ENCODE measurements around the gene HLCS.

HLCS gene

DNA sequence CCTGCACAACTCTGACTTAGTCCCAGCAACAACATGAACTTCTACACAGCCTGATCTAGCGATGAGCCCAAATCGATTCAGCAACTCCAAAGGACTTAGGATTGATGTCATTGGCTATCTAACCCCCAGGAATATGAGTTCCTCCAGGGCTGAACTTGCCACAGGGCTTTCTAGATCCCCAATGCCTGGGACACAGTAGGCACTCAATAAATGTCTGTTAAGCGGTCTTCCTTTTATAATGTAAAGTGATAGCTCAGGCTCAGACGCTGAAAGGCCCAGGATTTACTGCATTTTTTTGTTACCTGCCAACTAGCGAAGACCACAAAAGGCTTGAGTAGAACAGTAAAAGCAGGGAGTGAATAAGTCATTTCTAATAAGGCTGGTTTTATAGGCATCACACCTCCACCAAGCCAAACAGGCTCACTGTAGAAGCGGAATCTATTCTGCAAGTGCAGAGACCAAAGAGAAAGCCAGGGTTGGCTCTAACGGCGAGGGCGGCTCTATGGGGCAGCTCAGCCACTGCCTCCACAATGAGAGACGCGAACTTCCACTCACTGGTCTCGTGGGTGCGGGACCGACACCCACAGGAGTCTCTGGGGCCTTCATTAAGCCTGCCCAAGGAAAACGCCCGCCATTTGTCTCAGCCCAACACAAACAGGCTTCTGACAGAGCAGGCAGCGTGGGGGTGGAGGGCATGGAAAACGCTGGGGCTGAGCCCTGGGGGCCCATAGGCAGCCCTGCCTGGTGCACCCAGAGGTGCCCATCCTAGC lies 52.0 kb downstream of the HLCS start:
- no peak for DNase-seq

GRCh38 chr21:36913247-36914169 lies 53.0 kb downstream of the HLCS start:
- DNase-seq, result no peak

DNA sequence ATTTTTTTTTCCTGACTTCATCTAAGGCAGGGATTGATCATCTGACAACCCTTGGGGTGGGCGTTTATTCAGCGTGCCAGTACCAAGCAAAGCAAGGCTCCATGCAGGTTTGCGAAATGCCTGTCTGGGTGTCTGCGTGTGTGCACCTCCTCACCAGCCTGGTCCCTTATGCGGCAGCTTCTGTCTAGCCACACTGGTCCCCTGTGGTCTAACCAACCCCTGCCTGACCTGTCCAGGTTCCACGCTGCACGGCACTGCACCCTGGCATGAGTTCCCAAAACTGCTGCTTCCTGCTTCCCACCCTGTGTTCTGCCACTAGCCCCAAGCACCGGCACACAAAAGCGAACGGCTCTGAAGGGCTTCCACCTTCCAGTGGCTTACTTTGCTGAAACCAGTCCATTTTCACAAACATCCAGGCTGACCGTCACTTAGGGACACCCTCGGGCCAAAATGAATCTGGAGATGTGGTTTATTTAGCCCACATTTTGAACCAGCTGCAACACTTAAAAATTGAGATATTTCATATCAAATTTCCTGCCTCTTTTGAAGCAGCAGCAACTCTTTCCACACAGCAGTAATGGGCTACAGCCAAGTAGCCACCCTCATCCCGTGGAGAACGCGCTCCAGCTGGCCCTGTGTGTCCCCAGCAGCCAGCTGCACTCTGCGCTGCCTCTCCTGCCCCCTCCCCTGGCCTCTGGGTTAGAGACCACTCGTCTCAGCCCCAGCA lies 55.7 kb downstream of the HLCS start:
- no peak for DNase-seq

GRCh38 chr21:36909901-36910561 lies 56.4 kb downstream of the HLCS start:
- DNase-seq, result no peak

GRCh38 chr21:36909423-36909822 lies 57.0 kb downstream of the HLCS start:
- DNase-seq, result no peak

GRCh38 chr21:36908260-36908908 lies 58.1 kb downstream of the HLCS start:
- no peak for DNase-seq

GRCh38 chr21:36904093-36904666 lies 62.3 kb downstream of the HLCS start:
- no peak for DNase-seq

DNA sequence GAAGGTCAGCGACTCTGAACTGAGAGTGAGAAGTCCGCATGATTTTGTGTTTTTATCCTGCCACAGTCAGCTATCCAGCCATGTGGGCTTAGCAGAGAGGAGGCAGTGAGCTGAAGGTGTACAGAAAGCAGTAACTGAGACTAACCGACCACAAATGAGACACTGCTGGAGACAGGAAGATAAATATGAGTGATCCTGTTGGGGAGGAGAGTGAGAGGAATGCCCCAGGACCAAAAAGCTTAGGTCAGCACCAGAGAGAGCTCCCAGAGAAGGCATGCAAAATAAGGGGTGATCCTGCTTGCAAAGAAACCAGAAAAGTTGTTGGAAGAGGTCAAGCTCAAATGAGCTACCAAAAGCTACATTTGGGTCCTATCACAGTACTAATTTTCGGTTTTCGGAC lies 63.7 kb downstream of the HLCS start:
- DNase-seq, result no peak

DNA sequence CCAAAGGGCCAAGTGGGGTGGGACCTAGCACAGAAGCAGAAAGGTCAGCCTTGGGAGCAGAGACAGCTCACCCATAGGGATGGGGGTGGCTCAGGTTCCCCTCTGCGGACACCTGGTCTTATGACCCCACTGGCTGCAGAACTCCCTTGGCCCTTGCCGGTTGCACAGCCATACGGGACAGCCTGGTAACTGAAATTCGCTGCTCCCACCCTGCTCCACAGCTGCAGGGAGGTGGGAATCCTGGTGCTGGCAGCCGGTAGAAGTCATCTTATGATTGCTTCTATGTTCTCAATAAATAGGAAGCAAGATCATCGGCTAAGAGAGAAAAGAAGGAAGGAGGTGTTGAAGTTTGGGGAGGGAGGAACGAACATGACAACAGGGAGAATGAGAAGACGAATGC lies 64.1 kb downstream of the HLCS start:
- DNase-seq, result no peak

DNA sequence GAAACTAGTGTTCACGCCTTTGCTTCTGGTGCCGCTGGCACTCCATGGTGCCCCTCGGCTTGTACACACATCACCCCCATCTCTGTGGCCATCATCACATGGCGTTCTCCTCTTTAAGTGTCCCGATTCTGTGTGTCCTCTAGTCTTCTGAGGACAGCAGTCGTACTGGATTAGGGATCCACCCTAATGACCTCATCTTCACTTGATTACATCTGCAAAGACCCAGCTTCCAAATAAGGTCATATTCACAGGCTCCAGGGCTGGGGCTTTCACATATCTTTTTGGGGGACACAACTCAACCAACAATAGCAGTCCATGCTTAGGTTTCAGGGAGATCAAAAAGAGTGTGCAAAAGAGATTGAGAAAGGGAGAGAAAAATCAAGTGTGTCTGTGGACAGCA lies 64.9 kb downstream of the HLCS start:
- no peak for DNase-seq

GRCh38 chr21:36893581-36893980 lies 72.9 kb downstream of the HLCS start:
- no peak for DNase-seq

- DNase-seq, result no peak
These were observed 74.3 kb downstream of the HLCS start for GRCh38 chr21:36892201-36892600.

- no peak for DNase-seq
These were observed 74.8 kb downstream of the HLCS start for GRCh38 chr21:36891692-36892091.

DNA sequence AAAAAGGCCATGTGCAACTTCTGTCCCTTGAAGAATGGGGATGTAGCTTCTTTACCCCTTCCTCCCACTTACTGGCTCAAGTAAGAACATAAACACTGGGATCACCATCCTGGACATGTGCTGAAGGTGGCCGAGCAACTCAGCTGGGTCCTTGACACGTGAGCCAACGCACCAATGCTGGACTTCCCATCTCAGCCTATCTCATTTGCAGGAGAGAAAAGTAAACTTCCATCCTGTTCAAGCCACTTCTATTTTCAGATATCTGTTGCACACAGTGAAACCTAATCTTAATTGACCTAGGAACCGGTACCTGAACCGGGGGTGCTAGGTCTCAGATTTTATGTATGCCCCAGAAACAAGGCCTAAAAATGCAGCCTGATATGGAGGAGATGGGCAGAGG lies 75.3 kb downstream of the HLCS start:
- no peak for DNase-seq

GRCh38 chr21:36890086-36890485 lies 76.4 kb downstream of the HLCS start:
- DNase-seq, result no peak

- DNase-seq, result no peak
These were observed 77.1 kb downstream of the HLCS start for GRCh38 chr21:36889401-36889800.

- DNase-seq, result no peak
These were observed 78.0 kb downstream of the HLCS start for GRCh38 chr21:36888466-36888865.

GRCh38 chr21:36887963-36888362 lies 78.5 kb downstream of the HLCS start:
- no peak for DNase-seq

- no peak for DNase-seq
These were observed 82.7 kb downstream of the HLCS start for GRCh38 chr21:36883532-36884486.

GRCh38 chr21:36882776-36883175 lies 83.7 kb downstream of the HLCS start:
- no peak for DNase-seq

DNA sequence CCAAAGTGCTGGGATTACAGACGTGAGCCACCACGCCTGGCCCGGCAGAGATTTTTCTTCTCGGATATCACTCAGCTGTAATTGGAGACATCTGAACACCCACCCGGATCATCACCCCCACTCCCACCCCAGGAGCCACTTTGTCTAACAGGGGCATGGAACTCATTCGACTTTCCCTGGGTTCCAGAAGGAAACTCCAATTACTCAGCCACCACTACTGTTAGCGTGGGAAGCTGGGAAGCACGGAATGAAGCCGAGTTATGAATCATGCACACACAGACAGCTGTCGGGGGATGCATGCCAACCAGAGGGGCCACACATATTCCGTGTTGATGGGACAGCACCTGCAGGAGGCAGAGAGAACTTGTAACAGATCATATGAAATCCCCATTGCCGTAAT lies 85.2 kb downstream of the HLCS start:
- DNase-seq, result no peak

Data from bone marrow (tissue), 2 donors.